GM21576 (cell line): ENCODE data around the gene CENPC.

ENCODE experiments used
- ATAC-seq: cut with Tn5 transposase; IDR thresholded peaks from one replicate; pipeline ENCODE4 v1.9.1; 2021; ENCODE audit warnings: mild to moderate bottlenecking, moderate library complexity; ENCODE audit not compliant: unreplicated experiment

Gene CENPC

GRCh38 chr4:67430989-67431388 lies 114.3 kb downstream of the CENPC start:
- no peak for ATAC-seq

GRCh38 chr4:67428819-67429218 lies 116.5 kb downstream of the CENPC start:
- no peak for ATAC-seq
